HG03159 (cell line): Measurements from ENCODE around the gene MMRN2.
"Not testable (repeated sequence)": the region's sequence is repeated elsewhere in the genome, so short reads cannot be mapped to it uniquely, and the experiment has no call there.

Source experiments
- ATAC-seq: cut with Tn5 transposase; IDR thresholded peaks from one replicate; pipeline ENCODE4 v1.9.1; 2021; ENCODE audit warnings: mild to moderate bottlenecking, moderate library complexity; ENCODE audit not compliant: unreplicated experiment

The MMRN2 gene

DNA sequence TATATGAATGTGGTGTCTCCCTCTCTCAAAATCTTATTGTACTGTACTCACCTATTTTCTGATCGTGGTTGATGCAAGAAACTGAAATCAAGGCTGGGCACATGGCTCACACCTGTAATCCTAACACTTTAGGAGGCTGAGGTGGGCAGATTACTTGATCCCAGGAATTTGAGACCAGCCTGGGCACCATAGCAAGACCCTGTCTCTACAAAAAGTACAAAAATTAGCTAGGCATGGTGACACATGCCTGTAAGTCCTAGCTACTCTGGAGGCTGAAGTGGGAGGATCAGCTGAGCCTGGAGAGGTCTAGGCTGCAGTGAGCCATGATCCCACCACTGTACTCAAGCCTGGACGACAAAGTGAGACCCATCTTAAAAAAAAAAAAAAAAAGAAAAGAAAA lies 16.0 kb downstream of the MMRN2 start:
- ATAC-seq = no peak

GRCh38 chr10:86940677-86941076 lies 16.7 kb downstream of the MMRN2 start:
- no peak for ATAC-seq

DNA sequence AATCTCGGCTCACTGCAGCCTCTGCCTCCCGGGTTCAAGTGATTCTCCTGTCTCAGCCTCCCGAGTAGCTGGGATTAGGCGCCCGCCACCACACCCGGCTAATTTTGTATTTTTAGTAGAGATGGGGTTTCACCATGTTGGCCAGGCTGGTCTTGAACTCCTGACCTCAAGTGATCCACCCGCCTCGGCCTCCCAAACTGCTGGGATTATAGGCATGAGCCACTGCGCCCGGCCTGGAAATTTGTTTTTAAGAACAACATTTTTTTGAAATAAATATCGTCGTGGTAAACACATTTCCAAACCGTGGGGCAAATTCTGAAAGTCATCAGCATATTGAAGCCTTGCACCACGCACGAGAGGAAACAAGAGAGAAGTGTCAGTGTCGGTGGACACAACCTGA lies 17.3 kb downstream of the MMRN2 start:
- ATAC-seq = not testable (repeated sequence)

DNA sequence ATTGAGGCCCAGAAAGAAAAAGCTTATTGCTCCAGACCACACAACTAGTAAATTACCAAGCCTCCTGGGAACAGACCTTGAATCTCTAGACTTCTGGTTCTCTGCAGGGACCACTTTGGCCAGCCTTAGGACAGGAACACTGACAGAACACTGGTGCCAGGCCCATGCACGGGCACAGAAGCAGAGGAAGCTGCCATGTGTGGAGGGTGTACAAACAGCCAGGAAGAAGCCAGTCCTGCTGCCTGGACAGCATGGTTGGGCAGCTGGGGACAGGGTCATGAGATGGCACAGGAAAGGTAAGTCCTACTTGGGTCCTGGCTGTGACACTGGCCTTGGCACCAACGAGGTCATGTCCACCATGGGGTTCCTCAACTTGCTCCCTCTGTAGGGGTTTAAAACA lies 19.2 kb downstream of the MMRN2 start:
- no peak for ATAC-seq

GRCh38 chr10:86937502-86938154 lies 19.8 kb downstream of the MMRN2 start:
- ATAC-seq = no peak

- ATAC-seq = no peak
These were observed 20.5 kb downstream of the MMRN2 start for GRCh38 chr10:86936661-86937501.

- ATAC-seq = not testable (repeated sequence)
These were observed 23.2 kb downstream of the MMRN2 start for GRCh38 chr10:86934162-86934711.

DNA sequence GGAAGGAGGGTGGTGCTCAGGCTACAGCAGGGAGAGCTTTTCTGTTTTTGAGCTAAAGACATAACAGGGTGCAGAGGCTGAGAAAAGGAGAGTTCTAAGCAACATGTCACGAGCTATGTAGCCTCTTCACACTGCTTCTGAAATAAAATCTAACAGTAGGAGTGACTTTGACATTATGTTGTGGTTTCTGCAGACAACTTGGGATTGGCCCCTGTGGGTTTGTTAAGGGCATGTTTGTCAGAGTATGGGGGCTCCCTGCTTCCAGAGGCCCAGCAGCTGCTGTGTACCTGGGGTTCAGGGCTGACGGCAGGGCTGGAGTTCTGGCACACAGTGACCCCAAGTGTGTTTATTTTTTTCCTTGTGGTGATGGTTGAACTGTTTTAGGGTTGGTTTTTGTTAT lies 24.7 kb downstream of the MMRN2 start:
- no peak for ATAC-seq

- no peak for ATAC-seq
These were observed 25.5 kb downstream of the MMRN2 start for GRCh38 chr10:86931872-86932271.

DNA sequence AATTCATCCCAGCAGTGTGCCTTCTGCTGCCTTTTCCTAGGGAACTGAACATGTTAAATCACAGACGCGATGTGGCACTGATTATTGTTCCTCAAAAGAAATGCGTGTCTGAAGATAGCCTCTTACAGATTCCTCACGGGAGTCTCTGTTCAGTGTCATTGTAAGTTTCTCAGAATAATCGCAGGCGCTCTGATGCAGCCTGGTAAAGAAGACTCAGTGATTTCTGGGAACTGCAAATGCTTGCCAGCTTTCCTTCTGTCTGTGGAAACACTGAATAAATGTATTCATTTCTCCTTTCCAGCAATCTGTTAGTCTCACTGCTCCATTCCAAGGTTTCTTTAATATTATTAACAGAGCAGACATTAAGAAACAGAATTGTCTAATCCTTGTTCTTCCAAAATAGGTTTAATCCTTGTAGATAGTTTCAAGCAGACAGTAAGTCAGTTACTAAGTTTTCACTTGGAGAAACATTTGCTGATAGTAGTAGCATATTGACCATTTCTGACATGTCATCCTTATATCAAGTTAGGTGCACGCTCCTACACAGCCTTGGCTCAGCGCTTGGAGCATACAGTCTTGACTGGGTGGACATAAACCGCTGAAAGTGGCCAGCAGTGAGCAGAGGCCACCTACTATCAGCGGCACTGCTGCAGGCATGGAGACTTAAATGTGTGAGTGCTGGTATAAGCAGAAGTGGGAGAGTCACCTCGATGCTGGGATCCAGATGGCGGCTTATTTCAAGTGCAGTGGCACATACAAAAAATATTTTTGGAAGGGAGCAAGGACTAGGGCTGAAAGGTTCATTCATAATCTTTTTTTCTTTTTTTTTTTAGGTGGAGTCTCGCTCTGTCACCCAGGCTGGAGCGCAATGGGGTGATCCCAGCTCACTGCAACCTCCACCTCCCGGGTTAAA lies 27.7 kb downstream of the MMRN2 start:
- ATAC-seq = no peak

DNA sequence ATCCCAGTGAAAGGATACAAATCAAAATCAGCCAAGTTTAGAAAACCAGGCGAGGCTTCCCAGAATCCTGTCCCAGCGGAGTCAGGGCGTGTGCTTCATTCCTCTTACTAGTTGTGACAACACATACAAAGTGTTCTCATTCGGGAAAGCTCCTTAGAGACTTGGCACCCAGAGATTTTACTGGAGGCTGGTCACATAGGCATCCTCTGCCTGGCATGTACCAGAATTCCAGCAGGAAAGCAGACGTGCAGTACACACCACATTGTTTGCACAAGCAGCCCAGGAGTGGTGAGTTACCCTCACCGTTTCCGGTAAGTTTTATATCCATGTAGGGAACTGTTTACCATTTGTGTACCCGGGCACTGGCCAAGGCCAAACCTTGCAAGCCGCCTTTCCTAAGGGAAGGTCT lies 34.9 kb downstream of the MMRN2 start:
- ATAC-seq = no peak

DNA sequence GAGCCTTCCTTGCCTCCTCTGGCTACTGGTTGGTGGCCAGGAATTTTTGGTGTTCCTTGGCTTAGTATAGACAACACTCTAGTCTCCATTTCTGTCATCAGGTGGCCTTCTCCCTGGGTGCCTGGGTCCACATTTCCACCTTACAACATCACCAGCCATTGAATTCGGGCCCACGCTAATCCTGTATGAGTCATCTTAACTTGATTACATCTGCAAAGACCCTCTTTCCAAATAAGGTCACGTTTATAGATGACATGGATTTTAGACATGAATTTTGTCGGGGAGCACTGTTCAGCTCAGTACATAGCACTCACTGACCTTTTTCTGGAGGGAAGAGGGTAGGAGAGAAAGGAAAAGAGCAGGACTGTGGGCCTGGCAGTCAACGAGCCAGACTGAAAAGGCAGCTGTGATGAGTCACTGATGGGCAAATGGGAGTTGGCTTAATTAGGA lies 39.4 kb downstream of the MMRN2 start:
- ATAC-seq = no peak

DNA sequence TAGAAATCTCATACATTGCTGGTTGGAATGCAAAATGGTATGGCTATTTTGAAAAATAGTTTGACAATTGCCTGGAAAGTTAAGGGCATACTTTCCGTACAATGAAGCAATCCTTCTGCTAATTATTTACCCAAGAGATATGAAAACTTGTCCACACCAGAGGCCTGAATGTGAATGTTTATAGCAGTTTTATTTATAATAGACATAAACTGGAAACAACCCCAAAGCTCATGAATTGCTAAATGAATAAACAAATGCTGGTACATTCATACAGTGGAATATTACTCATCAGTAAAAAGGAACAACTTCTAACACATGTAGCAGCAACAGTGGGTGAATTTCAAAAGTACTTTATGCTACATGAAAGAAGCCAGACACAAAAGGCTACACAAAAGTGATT lies 42.7 kb downstream of the MMRN2 start:
- ATAC-seq = no peak

- ATAC-seq = no peak
These were observed 52.0 kb downstream of the MMRN2 start for GRCh38 chr10:86905429-86905828.

- no peak for ATAC-seq
These were observed 52.8 kb downstream of the MMRN2 start for GRCh38 chr10:86904600-86904999.

GRCh38 chr10:86900955-86901354 lies 56.5 kb downstream of the MMRN2 start:
- no peak for ATAC-seq

DNA sequence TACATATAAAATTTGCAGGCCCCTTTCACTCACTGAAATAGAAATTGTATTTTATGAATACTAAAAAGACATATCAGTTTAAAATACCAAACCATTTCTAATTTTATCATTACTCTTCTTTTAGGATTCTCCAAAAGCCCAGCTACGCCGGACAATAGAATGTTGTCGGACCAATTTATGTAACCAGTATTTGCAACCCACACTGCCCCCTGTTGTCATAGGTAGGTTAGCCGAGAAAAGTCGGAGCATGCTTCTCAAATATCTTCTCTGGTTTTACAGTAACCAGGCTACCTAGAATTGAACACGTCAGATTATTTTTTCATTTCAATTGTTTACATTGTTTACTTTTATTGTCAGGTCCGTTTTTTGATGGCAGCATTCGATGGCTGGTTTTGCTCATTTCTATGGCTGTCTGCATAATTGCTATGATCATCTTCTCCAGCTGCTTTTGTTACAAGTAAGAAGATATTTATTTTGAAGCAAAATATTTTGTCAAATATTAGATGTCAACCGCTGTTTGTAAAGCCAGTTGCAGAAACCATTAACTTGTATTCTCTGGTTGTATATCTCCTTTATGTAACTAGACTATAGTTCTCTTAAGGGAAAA lies 57.6 kb downstream of the MMRN2 start:
- no peak for ATAC-seq

DNA sequence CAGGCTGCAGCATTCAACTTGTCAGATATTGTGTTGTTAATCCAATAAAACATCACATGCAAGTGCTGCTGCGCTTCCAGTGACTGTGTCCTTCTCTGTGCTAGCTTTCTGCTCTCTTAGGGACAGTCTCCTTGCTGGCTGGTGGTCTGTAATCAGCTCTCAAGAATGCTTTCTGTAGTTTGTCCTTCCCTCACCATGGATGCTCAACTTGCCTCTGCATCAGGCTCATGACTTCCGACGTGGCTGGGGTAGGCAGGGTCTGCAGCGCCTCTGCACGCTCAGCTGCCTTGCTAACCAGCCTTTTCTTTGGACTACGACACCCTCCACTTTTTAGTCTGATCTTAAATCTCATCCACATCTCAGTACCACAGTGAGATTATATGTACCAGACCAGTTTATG lies 58.3 kb downstream of the MMRN2 start:
- no peak for ATAC-seq

DNA sequence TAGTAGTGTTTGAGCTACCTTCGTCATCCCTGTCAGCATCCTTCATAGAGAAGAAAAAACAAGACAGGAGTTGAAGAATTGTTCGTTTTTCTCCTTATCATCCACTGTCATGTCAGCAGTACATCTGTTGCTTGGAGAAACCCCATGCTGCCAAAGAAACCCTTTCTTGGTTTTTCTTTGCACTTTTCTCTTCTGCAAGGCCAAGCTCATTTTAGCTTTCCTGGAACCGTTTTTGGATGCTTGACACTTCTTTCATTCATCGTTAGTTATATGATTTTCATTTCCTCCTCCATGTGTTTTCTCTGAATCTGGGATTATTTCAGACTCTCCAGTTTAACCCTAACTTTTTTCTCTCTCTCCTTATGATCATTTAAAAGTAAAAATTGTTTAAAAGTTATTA lies 58.9 kb downstream of the MMRN2 start:
- ATAC-seq = no peak

DNA sequence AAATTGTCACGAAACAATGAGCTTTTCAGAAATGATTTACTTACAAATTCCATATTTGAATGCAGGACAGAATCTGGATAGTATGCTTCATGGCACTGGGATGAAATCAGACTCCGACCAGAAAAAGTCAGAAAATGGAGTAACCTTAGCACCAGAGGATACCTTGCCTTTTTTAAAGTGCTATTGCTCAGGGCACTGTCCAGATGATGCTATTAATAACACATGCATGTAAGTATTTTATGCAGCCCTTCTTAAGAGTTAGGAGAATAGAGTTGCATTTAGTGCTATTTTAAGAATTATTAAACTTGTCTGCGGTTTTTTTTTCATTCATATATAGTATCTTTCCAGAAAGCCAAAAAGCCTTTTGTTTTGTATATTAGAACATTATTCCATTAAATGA lies 67.4 kb downstream of the MMRN2 start:
- ATAC-seq = no peak
